NB4 (cell line): Measurements from ENCODE around the gene IQGAP3.

Experiments used
- DNase-seq: peaks from one replicate; pipeline ENCODE4 v3.0.0; 2010; ENCODE audit warnings: low read depth
- H3K4me3 ChIP-seq: one replicate; pipeline ENCODE4 v1.5.1; 2011; ENCODE audit warnings: mild to moderate bottlenecking, low read depth, low read length, moderate library complexity
- MYC ChIP-seq: IDR thresholded peaks from 2 replicates; pipeline ENCODE4 v1.6.1; 2011; ENCODE audit warnings: low read depth, low read length
- POLR2A ChIP-seq: IDR thresholded peaks from 2 replicates; pipeline ENCODE4 v1.6.1; 2011; ENCODE audit warnings: mild to moderate bottlenecking; ENCODE audit not compliant: insufficient read length; ENCODE audit errors: extremely low read depth
- TF ChIP-seq, protein P1 (sequence below): IDR thresholded peaks from 2 replicates; pipeline ENCODE4 v1.6.1; 2011; ENCODE audit warnings: low read depth, low read length
- TF ChIP-seq, protein P2 (sequence below): IDR thresholded peaks from one replicate; pipeline ENCODE4 v1.5.1; 2012; ENCODE audit warnings: low read depth, low read length

The IQGAP3 gene

DNA sequence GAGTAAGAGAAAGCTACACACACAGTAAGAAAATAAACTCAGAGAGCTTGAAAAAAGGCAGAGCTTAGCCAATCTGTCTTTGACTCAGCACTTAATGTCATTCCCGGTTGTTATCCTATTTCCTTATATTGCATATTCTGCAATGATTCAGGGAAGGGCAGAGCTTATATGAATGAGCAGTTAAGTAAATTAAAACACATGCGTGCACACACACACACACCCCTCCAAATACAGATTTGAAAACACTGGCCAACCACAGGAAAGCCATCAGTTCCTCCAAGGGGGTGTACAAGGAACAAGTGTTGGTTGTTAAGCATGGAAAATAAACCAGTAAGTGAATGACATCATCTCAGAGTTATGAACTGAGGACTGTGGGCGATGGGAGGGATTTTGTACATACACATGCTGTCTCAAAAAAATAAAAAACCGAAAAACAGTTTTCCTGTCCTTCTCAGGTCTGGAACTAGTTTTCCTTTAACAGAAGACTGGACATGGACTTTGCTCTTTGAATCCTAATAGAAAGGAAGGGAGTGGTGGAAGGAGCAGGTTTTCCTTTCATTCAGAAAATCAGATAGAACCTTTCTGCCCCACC lies 1.0 kb downstream of the IQGAP3 start:
- DNase-seq = peak; percentile 41
- TF ChIP-seq, protein P1, sequence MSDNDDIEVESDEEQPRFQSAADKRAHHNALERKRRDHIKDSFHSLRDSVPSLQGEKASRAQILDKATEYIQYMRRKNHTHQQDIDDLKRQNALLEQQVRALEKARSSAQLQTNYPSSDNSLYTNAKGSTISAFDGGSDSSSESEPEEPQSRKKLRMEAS = no peak
- TF ChIP-seq, protein P2, sequence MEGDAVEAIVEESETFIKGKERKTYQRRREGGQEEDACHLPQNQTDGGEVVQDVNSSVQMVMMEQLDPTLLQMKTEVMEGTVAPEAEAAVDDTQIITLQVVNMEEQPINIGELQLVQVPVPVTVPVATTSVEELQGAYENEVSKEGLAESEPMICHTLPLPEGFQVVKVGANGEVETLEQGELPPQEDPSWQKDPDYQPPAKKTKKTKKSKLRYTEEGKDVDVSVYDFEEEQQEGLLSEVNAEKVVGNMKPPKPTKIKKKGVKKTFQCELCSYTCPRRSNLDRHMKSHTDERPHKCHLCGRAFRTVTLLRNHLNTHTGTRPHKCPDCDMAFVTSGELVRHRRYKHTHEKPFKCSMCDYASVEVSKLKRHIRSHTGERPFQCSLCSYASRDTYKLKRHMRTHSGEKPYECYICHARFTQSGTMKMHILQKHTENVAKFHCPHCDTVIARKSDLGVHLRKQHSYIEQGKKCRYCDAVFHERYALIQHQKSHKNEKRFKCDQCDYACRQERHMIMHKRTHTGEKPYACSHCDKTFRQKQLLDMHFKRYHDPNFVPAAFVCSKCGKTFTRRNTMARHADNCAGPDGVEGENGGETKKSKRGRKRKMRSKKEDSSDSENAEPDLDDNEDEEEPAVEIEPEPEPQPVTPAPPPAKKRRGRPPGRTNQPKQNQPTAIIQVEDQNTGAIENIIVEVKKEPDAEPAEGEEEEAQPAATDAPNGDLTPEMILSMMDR = no peak
- TF ChIP-seq MYC (no peak), POLR2A (no peak)

DNA sequence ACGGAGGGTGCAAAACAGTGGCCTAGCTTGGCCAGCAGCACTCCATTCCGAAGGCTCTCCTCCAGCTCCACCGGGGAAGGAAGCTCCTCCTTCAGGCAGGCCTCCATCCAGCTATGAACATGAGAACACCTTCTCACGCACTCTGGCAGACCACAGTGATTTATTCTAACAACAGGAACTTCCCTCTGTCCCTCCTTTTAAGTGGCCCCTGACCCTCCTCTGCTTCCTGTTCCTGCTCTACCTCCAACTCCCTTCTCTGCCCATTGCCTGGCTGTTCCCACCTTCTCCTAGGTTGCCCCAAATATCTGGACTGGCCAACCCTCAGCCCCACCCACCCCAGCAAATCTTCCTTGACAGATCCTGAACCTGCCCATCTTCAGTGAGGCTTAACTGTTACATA lies 5.9 kb downstream of the IQGAP3 start:
- H3K4me3 ChIP-seq = no peak overlapping the region
- TF ChIP-seq POLR2A (no peak), MYC (no peak)
- TF ChIP-seq, protein P1 = no peak
- TF ChIP-seq, protein P2 = no peak
- DNase-seq = no peak

More for the DNA sequence above, 1.0 kb downstream of the IQGAP3 start:
- H3K4me3 ChIP-seq = peak overlapping the region; percentile 73

DNA sequence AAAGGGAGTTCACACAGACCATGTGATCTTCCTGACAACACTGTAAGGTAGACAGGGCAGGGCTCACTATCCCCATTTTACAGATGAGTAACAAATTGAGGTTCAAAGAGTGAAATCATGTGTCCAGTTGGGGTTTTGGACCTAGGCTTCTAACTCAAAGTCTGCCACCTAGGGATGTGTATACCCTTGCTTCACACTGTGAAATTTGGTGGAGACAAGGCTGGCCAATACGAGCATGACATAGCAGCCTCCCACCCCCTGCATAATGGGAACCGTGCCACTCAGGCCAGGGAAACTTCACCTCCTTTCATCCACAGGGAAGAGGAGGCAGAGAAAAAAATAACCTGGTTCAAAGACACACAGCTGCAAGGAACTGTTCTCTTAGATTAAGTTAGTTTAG lies 6.8 kb downstream of the IQGAP3 start:
- no peak for DNase-seq
- no peak for TF ChIP-seq POLR2A
- TF ChIP-seq, protein P1 = no peak
- TF ChIP-seq, protein P2 = no peak
- no peak for TF ChIP-seq MYC
- H3K4me3 ChIP-seq = no peak overlapping the region

DNA sequence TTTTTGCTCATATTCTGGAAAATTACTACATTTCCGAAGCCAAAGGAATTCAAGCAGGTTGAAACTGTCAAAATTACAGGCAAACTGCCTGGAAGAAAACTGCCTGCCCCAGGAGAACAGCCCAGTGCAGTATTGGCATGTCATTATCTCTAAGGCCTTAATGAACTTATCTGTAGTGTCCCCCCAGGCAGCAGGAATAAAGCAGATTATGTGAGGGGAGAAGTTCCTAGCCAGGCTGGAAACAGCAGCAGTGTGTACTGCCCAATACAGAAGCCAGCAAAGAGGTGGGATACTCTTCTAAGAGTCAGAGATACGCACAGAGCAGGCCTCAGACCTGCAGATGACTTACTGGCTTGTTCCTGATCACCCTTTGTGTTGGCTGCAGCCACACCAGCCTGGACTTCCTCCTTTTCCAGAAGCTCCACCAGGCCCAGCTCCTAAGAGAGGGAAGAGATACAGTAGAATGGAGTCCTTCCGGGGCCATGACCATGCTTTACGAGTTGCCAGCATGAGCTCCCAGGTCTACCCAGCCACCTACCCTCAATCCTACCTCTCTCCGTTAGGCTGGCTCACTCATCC lies 11.7 kb downstream of the IQGAP3 start:
- no peak for DNase-seq
- TF ChIP-seq, protein P2 = no peak
- TF ChIP-seq MYC (no peak), POLR2A (no peak)
- TF ChIP-seq, protein P1 = no peak
- H3K4me3 ChIP-seq = no peak overlapping the region

DNA sequence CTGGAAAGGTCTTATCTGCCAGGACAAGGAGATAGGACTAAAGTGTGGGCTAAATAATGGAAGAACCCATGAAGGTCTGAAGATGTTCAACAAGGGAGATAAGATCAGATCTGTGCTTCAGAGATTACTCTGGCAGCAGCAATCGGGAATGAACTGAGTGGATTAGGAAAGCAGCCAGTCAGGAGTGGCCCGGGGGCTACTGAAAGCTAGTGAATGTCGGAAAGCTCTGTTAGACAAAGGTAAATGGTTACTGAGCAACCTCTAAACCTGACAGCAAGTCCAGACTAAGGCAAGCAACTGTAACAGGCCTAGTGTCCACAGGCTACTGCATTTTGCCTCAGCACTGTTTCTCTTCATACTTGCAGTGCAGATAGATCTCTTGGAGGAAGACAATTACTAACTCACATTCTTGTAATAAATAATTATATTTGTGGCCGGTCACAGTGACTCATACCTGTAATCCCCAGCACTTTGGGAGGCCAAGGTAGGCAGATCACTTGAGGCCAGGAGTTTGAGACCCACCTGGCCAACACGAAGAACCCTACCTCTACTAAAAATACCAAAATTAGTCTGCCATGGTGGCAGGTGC lies 12.5 kb downstream of the IQGAP3 start:
- no peak for DNase-seq
- H3K4me3 ChIP-seq = no peak overlapping the region
- TF ChIP-seq, protein P1 = no peak
- TF ChIP-seq, protein P2 = no peak
- TF ChIP-seq MYC (no peak), POLR2A (no peak)
